Mesendoderm (in vitro differentiated cells): ENCODE results near the gene NEUROD4.
A peak's percentile ranks its signal among the peaks of the same experiment; 100 is the strongest.

Source experiments
- DNase-seq: peaks from one replicate; pipeline ENCODE4 v3.0.0; 2013
- H2AK5ac ChIP-seq: 2 replicates; pipeline ENCODE4 v1.6.1; 2013; ENCODE audit warnings: low read length, inconsistent platforms
- H2BK120ac ChIP-seq: 2 replicates; pipeline ENCODE4 v1.6.1; 2013; ENCODE audit warnings: low read depth, mild to moderate bottlenecking, low read length, moderate library complexity, mixed read lengths
- H2BK15ac ChIP-seq: replicated peaks from 2 replicates; pipeline ENCODE4 v1.6.1; 2013; ENCODE audit warnings: low read depth, mild to moderate bottlenecking, moderate library complexity
- H2BK5ac ChIP-seq: 2 replicates; pipeline ENCODE4 v1.6.1; 2013; ENCODE audit warnings: low read length, inconsistent platforms
- H3K18ac ChIP-seq: 2 replicates; pipeline ENCODE4 v1.6.1; 2013; ENCODE audit warnings: mild to moderate bottlenecking, low read length, mixed read lengths
- H3K23ac ChIP-seq: one replicate; pipeline ENCODE4 v1.6.1; 2013; ENCODE audit warnings: low read length
- H3K27ac ChIP-seq: 2 replicates; pipeline ENCODE4 v1.5.1; 2013; ENCODE audit warnings: low read depth, mild to moderate bottlenecking, inconsistent platforms, low read length, moderate library complexity
- H3K27me3 ChIP-seq: 2 replicates; pipeline ENCODE4 v1.6.1; 2013; ENCODE audit warnings: low read length, control low read depth, mild to moderate bottlenecking, inconsistent platforms; ENCODE audit not compliant: insufficient read depth, poor library complexity
- H3K36me3 ChIP-seq: 2 replicates; pipeline ENCODE4 v1.6.1; 2013; ENCODE audit warnings: low read length, inconsistent platforms; ENCODE audit not compliant: control insufficient read depth, insufficient read depth
- H3K4ac ChIP-seq: one replicate; pipeline ENCODE4 v1.6.1; 2013; ENCODE audit warnings: low read depth, mild to moderate bottlenecking, low read length, moderate library complexity
- H3K4me1 ChIP-seq: 2 replicates; pipeline ENCODE4 v1.6.1; 2013; ENCODE audit warnings: low read depth, low read length, inconsistent platforms; ENCODE audit not compliant: control insufficient read depth
- H3K4me2 ChIP-seq: 2 replicates; pipeline ENCODE4 v1.6.1; 2013; ENCODE audit warnings: low read length
- H3K4me3 ChIP-seq: 2 replicates; pipeline ENCODE4 v1.5.1; 2013; ENCODE audit warnings: mild to moderate bottlenecking, low read length
- H3K56ac ChIP-seq: one replicate; pipeline ENCODE4 v1.6.1; 2013; ENCODE audit warnings: low read length
- H3K79me1 ChIP-seq: 2 replicates; pipeline ENCODE4 v1.6.1; 2013; ENCODE audit warnings: low read length, inconsistent platforms
- H3K79me2 ChIP-seq: 2 replicates; pipeline ENCODE4 v1.6.1; 2013; ENCODE audit warnings: mild to moderate bottlenecking, low read length; ENCODE audit not compliant: control insufficient read depth, insufficient read depth
- H3K9ac ChIP-seq: 2 replicates; pipeline ENCODE4 v1.6.1; 2013; ENCODE audit warnings: low read length, inconsistent platforms
- H4K5ac ChIP-seq: one replicate; pipeline ENCODE4 v1.6.1; 2013; ENCODE audit warnings: low read length
- H4K8ac ChIP-seq: one replicate; pipeline ENCODE4 v1.6.1; 2013; ENCODE audit warnings: low read depth, mild to moderate bottlenecking, control low read depth, low read length, moderate library complexity
- WGBS: extraction: QIAGEN DNeasy Blood & Tissue Kit; methylation state at CpG from one replicate; pipeline ENCODE4 v1.1.7; 2013; ENCODE audit warnings: low lambda C conversion rate, missing lambda C conversion rate; ENCODE audit not compliant: insufficient coverage; ENCODE audit errors: extremely low coverage; 5-methylcytosine and 5-hydroxymethylcytosine counted together

Gene NEUROD4

GRCh38 chr12:55051197-55051947 is 31.6 kb downstream of the NEUROD4 start:
- H3K23ac ChIP-seq, result no peak overlapping the region
- no peak overlapping the region for H3K4me2 ChIP-seq
- no peak overlapping the region for H2BK120ac ChIP-seq
- H4K8ac ChIP-seq, result no peak overlapping the region
- H2BK5ac ChIP-seq, result no peak overlapping the region
- H3K27me3 ChIP-seq, result no peaks in the 10 kb centered on the region
- H3K9ac ChIP-seq, result no peak overlapping the region
- no peak overlapping the region for H3K18ac ChIP-seq
- H3K4ac ChIP-seq, result no peak overlapping the region
- no peak for DNase-seq
- no peak overlapping the region for H3K56ac ChIP-seq
- WGBS, result no CpG with 5 or more reads among the region's 7 CpGs
- H3K4me3 ChIP-seq, result no peak overlapping the region
- H3K4me1 ChIP-seq, result no peaks in the 10 kb centered on the region
- no peak overlapping the region for H2BK15ac ChIP-seq
- no peaks in the 10 kb centered on the region for H3K79me2 ChIP-seq
- H4K5ac ChIP-seq, result no peak overlapping the region
- H3K36me3 ChIP-seq, result no peaks in the 10 kb centered on the region
- H2AK5ac ChIP-seq, result no peak overlapping the region
- no peaks in the 10 kb centered on the region for H3K79me1 ChIP-seq
- no peak overlapping the region for H3K27ac ChIP-seq

DNA sequence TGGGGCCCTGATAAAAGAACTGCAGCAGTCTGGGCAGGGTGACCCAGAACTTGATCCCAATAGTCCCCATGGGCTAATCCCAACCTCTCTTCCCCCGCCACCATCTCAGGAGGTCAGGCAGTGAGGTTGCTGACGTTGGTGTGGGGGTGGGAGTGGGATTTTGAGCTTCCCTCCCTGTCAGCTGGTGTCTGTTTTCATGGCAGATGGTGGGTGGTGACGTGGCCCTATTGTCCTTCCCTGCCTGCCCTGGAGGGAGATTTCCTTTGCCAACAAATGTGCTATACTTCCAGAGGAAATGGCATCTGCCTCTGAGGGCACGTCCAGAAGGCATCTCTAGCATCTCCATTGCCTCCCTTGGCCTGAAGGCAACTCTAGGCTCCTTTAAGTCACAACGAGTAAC is 37.7 kb downstream of the NEUROD4 start:
- Histone ChIP-seq H3K79me1 (no peaks in the 10 kb centered on the region), H3K36me3 (no peaks in the 10 kb centered on the region), H3K18ac (no peak overlapping the region), H4K5ac (no peak overlapping the region), H3K4me3 (no peak overlapping the region), H2AK5ac (no peak overlapping the region), H3K4ac (no peak overlapping the region), H3K56ac (no peak overlapping the region), H4K8ac (no peak overlapping the region), H3K4me2 (no peak overlapping the region), H2BK5ac (no peak overlapping the region), H2BK120ac (no peak overlapping the region), H3K79me2 (no peaks in the 10 kb centered on the region), H3K23ac (no peak overlapping the region), H3K4me1 (peaks cover 2% of the 10 kb centered on the region), H3K27ac (no peak overlapping the region), H3K27me3 (no peaks in the 10 kb centered on the region), H3K9ac (no peak overlapping the region), H2BK15ac (no peak overlapping the region)
- WGBS, result no CpG with 5 or more reads among the region's 5 CpGs
- peak; percentile 28 for DNase-seq

DNA sequence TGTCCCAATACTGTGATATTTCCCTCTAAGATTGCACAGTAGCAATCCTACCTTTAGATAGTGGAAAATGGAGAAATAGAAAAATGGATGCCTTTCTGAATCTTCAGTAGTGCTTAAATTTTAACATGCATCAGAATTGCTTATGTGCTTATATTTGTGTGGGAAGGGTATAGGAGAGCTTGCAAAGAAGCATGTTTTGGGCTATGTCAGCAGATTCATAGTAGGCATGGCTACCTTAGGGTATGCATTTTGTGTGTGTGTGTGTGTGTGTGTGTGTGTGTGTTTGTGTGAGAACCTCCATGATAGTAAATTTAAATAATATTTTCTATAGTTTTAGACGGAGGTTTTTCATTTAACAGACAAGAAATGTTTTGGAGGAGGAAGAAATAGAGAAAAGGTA is 38.3 kb downstream of the NEUROD4 start:
- H3K56ac ChIP-seq, result no peak overlapping the region
- H3K4me1 ChIP-seq, result peaks cover 2% of the 10 kb centered on the region
- no peaks in the 10 kb centered on the region for H3K79me1 ChIP-seq
- WGBS, result 100% methylated on average over 1 of the region's 1 CpG
- no peak overlapping the region for H3K18ac ChIP-seq
- H3K79me2 ChIP-seq, result no peaks in the 10 kb centered on the region
- H2AK5ac ChIP-seq, result no peak overlapping the region
- H4K8ac ChIP-seq, result no peak overlapping the region
- H2BK5ac ChIP-seq, result no peak overlapping the region
- H2BK15ac ChIP-seq, result no peak overlapping the region
- no peak for DNase-seq
- H3K4me3 ChIP-seq, result no peak overlapping the region
- no peak overlapping the region for H3K9ac ChIP-seq
- no peaks in the 10 kb centered on the region for H3K27me3 ChIP-seq
- no peak overlapping the region for H3K4me2 ChIP-seq
- H3K36me3 ChIP-seq, result no peaks in the 10 kb centered on the region
- no peak overlapping the region for H2BK120ac ChIP-seq
- no peak overlapping the region for H4K5ac ChIP-seq
- H3K27ac ChIP-seq, result no peak overlapping the region
- no peak overlapping the region for H3K23ac ChIP-seq
- no peak overlapping the region for H3K4ac ChIP-seq

- WGBS, result 100% methylated on average over 1 of the region's 4 CpGs
- Histone ChIP-seq H3K4me3 (no peak overlapping the region), H2BK120ac (no peak overlapping the region)
Measured at GRCh38 chr12:55058776-55059175, 39.0 kb downstream of the NEUROD4 start.

GRCh38 chr12:55060470-55060869 is 40.7 kb downstream of the NEUROD4 start:
- no peak overlapping the region for H3K56ac ChIP-seq
- no CpG with 5 or more reads among the region's 2 CpGs for WGBS
- no peak overlapping the region for H2AK5ac ChIP-seq
- no peaks in the 10 kb centered on the region for H3K27me3 ChIP-seq
- no peak overlapping the region for H2BK120ac ChIP-seq
- no peak overlapping the region for H3K4me2 ChIP-seq
- H3K4ac ChIP-seq, result no peak overlapping the region
- H3K23ac ChIP-seq, result no peak overlapping the region
- H4K8ac ChIP-seq, result no peak overlapping the region
- H2BK5ac ChIP-seq, result no peak overlapping the region
- no peaks in the 10 kb centered on the region for H3K36me3 ChIP-seq
- DNase-seq, result peak; percentile 44
- no peaks in the 10 kb centered on the region for H3K79me1 ChIP-seq
- H3K79me2 ChIP-seq, result no peaks in the 10 kb centered on the region
- no peak overlapping the region for H3K18ac ChIP-seq
- H3K4me1 ChIP-seq, result peaks cover 2% of the 10 kb centered on the region
- no peak overlapping the region for H3K4me3 ChIP-seq
- H3K9ac ChIP-seq, result no peak overlapping the region
- H3K27ac ChIP-seq, result no peak overlapping the region
- no peak overlapping the region for H2BK15ac ChIP-seq
- H4K5ac ChIP-seq, result no peak overlapping the region

More at GRCh38 chr12:55058776-55059175, 39.0 kb downstream of the NEUROD4 start:
- Histone ChIP-seq H2BK5ac (no peak overlapping the region), H4K8ac (no peak overlapping the region), H3K23ac (no peak overlapping the region), H2BK15ac (no peak overlapping the region), H3K79me2 (no peaks in the 10 kb centered on the region), H3K79me1 (no peaks in the 10 kb centered on the region), H4K5ac (no peak overlapping the region), H3K4me2 (no peak overlapping the region), H3K36me3 (no peaks in the 10 kb centered on the region), H3K4me1 (peaks cover 2% of the 10 kb centered on the region), H2AK5ac (no peak overlapping the region), H3K4ac (no peak overlapping the region), H3K27ac (no peak overlapping the region), H3K27me3 (no peaks in the 10 kb centered on the region), H3K56ac (no peak overlapping the region), H3K9ac (no peak overlapping the region), H3K18ac (no peak overlapping the region)
- DNase-seq, result no peak

DNA sequence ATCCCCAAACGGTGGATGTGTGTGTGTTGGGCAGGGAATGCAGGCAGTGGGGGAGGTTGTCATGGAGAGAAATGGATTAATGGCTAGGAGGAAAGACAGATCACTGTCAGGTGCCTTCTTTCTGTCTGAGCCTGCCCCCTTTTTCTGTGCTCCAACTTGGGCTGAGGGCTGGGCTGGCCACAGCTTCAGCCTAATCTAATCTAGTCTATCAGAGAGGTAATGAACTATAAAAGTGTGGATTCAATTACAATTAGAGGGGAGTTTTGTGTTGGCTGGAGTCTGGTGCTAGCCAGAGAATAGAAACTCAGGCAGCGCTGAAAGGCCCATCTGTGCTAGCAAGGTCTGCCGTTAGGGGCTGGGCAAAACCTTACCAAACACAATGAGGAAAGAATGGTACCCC is 41.2 kb downstream of the NEUROD4 start:
- Histone ChIP-seq H3K79me1 (no peaks in the 10 kb centered on the region), H3K79me2 (no peaks in the 10 kb centered on the region), H3K4me1 (peaks cover 2% of the 10 kb centered on the region), H3K36me3 (no peaks in the 10 kb centered on the region), H3K4me3 (no peak overlapping the region), H3K4ac (no peak overlapping the region), H4K5ac (no peak overlapping the region), H3K4me2 (no peak overlapping the region), H3K23ac (no peak overlapping the region), H2AK5ac (no peak overlapping the region), H3K56ac (no peak overlapping the region), H2BK15ac (no peak overlapping the region), H3K27ac (no peak overlapping the region), H3K18ac (no peak overlapping the region), H4K8ac (no peak overlapping the region), H3K9ac (no peak overlapping the region), H2BK120ac (no peak overlapping the region), H3K27me3 (no peaks in the 10 kb centered on the region), H2BK5ac (no peak overlapping the region)
- WGBS, result no CpG with 5 or more reads among the region's 3 CpGs
- peak; percentile 66 for DNase-seq
